Suprapubic skin (tissue), 3 donors: Measurements from ENCODE around the gene ROR2.

ENCODE experiments used
- CTCF ChIP-seq, 2 donors: fragments of 200-600 bp in 1 of 2; fragments of 450-650 bp in 1 of 2; sonication (generic) in 1 of 2; IDR thresholded peaks; one replicate each; pipeline ENCODE4 v1.5.1; 2016 to 2019; ENCODE audit warnings: antibody characterized with exemption in 2 of 2, mild to moderate bottlenecking in 1 of 2, moderate library complexity in 1 of 2
- POLR2A ChIP-seq, 2 donors: fragments of 450-650 bp; IDR thresholded peaks; one replicate each; pipeline ENCODE4 v1.6.1; 2017; ENCODE audit warnings: antibody characterized with exemption in 2 of 2, mild to moderate bottlenecking in 2 of 2, moderate library complexity in 2 of 2

- TF ChIP-seq CTCF (IDR thresholded peaks at IDR 0.05) (no peak), POLR2A (IDR thresholded peaks at IDR 0.05) (no peak)
These were observed 199.7 kb downstream of the ROR2 start for GRCh38 chr9:91750343-91750742.
